ENCODE measurements around the gene SMAGP. TPM values are rescaled to one million over a fixed set of nuclear protein-coding genes. Genes with fewer than 3 reads are reported as not detected.
"Not testable (repeated sequence)": the region's sequence is repeated elsewhere in the genome, so short reads cannot be mapped to it uniquely, and the experiment has no call there.

Gene SMAGP
- total RNA-seq, 3 donors from 2014 or later = 0.76 to 0.87 (median 0.79) TPM

DNA sequence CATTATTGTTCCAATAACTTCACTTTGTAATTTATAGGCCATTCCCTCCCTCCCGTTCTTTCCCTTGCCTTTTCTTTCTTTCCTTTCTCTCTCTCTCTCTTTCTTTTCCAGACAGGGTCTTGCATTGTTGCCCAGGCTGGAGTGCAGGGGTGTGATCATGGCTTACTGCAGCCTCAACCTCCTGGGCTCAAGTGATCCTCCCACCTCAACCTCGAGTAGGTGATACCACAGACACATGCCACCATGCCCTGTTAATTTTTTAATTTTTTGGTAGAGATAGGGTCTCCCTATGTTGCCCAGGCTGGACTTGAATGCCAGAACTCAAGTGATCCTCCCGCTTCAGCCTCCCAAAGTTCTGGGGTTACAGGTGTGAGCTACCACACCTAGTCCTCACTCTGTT, 45.6 kb downstream of the SMAGP start:
- no peak overlapping the region for H3K4me3 Mint-ChIP-seq
- H3K27me3 Mint-ChIP-seq (ENCODE audit: low read depth) = no peaks in the 10 kb centered on the region
- ATAC-seq = no peak
- H3K9me3 Mint-ChIP-seq = no peaks in the 10 kb centered on the region
- no peak for DNase-seq
- no peaks in the 10 kb centered on the region for H3K36me3 Mint-ChIP-seq (ENCODE audit: insufficient read depth)
- H3K4me1 Mint-ChIP-seq (ENCODE audit: low read depth) = no peaks in the 10 kb centered on the region

DNA sequence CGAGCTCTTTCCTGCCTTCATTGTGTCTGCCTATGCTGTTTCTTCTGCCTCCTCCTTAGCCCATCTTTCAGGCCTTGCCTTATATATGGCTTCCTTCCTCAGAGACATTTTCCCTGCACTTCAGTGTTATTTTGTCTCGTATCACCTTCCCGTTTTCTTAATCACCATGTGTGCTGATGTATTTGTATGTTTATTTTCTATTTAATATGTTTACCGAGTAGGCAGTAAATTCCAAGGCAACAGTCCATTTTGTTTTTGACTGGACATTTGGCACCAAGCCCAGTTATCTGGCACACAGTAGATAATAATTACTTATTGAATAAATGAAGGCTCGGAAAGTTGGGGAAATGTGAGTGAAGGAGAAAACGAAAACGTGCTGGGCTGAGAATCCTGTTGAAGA, 47.8 kb downstream of the SMAGP start:
- peaks cover 13% of the 10 kb centered on the region for H3K4me1 Mint-ChIP-seq (ENCODE audit: low read depth)
- DNase-seq = no peak
- H3K9me3 Mint-ChIP-seq = no peaks in the 10 kb centered on the region
- H3K4me3 Mint-ChIP-seq = no peak overlapping the region
- H3K27me3 Mint-ChIP-seq (ENCODE audit: low read depth) = no peaks in the 10 kb centered on the region
- ATAC-seq = no peak
- H3K36me3 Mint-ChIP-seq (ENCODE audit: insufficient read depth) = no peaks in the 10 kb centered on the region

DNA sequence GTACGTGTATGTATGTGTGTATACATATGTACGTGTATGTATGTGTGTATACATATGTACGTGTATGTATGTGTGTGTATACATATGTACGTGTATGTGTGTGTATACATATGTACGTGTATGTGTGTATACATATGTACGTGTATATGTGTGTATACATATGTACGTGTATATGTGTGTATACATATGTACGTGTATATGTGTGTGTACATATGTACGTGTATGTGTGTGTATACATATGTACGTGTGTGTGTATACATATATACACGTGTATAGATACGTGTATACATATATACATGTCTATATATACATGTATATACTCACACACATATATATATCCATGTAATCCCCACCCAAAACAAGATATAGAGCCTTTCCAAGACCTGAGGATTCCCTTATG, 50.4 kb downstream of the SMAGP start:
- H3K27me3 Mint-ChIP-seq (ENCODE audit: low read depth); H3K36me3 Mint-ChIP-seq (ENCODE audit: insufficient read depth); ATAC-seq; H3K4me3 Mint-ChIP-seq; H3K9me3 Mint-ChIP-seq; DNase-seq: not testable (repeated sequence)
- peaks cover 19% of the 10 kb centered on the region for H3K4me1 Mint-ChIP-seq (ENCODE audit: low read depth)

DNA sequence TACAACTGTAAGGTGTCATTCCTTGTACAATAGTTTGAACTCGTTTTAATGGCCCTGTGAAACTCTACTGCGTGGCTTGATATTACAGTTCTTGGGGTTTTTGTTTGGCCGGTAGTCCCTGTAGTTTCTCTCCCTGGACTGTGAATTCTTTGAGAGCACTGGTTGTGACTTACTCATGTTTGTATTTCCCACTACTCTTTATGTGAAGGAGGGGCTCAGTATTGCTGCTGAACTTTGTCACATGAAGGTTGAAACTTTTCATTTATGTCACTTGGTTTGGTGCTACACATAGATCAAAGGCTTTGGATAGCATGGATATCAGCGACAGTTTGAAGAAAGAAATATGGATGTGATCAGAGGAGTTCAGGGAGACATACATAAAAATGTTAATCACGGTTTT, 50.9 kb downstream of the SMAGP start:
- H3K36me3 Mint-ChIP-seq (ENCODE audit: insufficient read depth) = peaks cover under 1% of the 10 kb centered on the region
- DNase-seq (no peak), ATAC-seq (no peak)
- peak overlapping the region; percentile 92 for H3K4me3 Mint-ChIP-seq
- peaks cover 19% of the 10 kb centered on the region for H3K4me1 Mint-ChIP-seq (ENCODE audit: low read depth)
- H3K9me3 Mint-ChIP-seq = no peaks in the 10 kb centered on the region
- no peaks in the 10 kb centered on the region for H3K27me3 Mint-ChIP-seq (ENCODE audit: low read depth)

DNA sequence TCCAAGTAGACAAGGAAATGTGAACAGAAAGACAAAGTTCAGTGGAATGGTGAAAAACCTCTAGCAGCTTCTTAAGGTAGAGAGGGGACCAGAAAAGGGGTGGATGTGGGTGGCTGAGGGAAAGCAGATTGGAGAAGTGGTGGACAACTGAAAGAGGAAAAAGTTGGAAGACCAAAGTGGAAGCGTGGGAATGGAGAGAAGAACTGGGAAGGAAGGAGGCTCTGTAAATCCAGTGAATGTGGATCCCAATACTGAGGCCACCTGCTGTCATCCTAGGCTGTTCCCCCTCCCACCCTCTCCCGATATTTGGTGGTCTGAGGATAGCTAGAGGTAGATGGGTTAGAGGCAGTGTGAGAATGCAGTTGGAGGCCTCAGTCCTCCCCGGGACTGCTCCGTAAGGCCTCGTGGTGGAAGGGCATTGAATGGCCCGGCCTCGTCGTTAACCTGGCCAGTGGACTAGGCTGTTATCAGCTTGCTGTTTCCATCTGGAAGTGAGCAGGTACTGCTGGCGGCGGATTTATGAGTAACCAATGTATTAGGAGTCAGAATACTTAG, 51.5 kb downstream of the SMAGP start:
- H3K36me3 Mint-ChIP-seq (ENCODE audit: insufficient read depth) = peaks cover 4% of the 10 kb centered on the region
- H3K9me3 Mint-ChIP-seq = no peaks in the 10 kb centered on the region
- ATAC-seq (no peak), DNase-seq (no peak)
- peak overlapping the region; percentile 92 for H3K4me3 Mint-ChIP-seq
- peaks cover 19% of the 10 kb centered on the region for H3K4me1 Mint-ChIP-seq (ENCODE audit: low read depth)
- no peaks in the 10 kb centered on the region for H3K27me3 Mint-ChIP-seq (ENCODE audit: low read depth)

DNA sequence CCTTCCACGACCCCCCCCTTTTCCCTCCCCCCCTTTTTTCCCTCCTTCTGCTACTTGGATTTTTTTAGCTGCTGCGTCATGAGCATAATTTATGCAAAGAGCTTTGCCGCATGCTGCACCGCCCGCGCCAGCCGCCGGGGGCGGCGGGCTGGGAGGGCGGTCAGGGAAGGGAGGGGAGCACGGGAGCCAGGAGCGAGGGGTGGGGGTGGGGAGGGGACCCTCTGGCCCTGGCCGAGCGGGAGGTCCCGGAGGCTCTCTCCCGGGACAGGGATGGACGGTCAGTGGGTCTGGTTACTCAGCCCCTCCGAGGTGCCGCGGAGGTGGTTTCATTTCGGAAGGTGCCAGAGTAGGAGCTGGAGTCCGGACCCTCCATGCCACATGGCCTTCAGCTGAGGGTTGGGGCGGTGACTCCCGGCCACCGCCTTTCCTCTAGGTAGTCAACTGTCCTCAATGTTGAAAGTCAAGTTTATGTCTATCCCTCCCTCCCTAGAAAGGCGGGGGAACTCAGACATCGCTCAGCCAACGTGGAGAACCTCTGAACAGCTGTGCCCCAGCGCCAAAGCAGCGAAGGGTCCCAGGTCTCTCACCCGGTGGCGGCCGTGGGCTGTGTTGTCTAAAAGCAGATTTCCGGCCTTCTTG, 52.1 kb downstream of the SMAGP start, which contains the start of gene POU6F1:
Gene POU6F1, minus strand, starts transcription at position 95 of the 639 bp plus-strand sequence. CDS start 11,226 bp downstream, outside the sequence.
- peak within 1 kb of the TSS; percentile 92 for H3K4me3 Mint-ChIP-seq
- H3K36me3 Mint-ChIP-seq (ENCODE audit: insufficient read depth) = peaks cover 4% of the 10 kb centered on the region
- ATAC-seq (peak; percentile 85), DNase-seq (peak; percentile 61)
- no peaks in the 10 kb centered on the region for H3K27me3 Mint-ChIP-seq (ENCODE audit: low read depth)
- H3K4me1 Mint-ChIP-seq (ENCODE audit: low read depth) = peaks cover 19% of the 10 kb centered on the region
- H3K9me3 Mint-ChIP-seq = no peaks in the 10 kb centered on the region

DNA sequence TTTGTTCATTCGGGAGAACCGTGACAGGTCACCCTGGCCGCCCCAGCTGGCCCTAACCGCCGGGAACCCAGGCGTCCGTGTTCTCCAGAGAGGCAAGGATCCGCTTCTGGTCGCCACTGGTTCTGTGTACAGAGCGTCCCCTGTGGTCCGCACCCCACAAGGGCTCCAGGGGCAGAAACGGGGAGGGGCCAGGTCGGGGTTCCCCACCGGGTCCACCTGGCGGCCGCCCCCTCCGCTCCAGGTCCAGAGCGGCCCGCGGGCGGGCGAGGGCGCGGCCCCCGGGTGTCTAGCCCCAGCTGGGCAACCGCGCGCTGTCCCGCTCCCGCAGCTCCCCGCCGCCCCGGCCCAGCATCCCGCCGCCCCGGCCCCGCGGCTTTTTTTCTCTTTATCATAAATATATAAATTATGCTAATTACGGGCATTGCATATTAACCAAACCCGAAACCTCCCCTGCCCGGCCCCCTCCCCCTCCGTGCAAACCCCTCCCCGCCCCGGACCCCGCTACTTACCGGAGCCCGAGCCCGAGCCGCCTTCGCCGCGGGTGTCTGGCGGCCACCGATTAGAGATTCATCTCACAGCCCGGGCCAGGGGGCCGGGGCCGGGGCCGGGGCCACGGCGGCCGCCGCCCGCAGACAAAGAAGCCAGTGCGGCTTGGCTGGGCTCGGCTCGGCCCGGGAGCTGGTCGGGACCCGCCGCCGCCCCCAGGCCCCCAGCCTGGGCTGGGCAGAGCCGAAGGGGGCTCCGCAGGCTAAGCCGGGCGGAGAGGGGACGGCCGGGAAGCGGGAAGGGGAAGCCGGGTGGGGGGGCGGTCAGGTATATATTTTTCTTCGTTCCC, 52.9 kb downstream of the SMAGP start:
- ATAC-seq = peak; percentile 53 to 58
- Mint-ChIP-seq H3K9me3 (no peaks in the 10 kb centered on the region), H3K36me3 (ENCODE audit: insufficient read depth) (peaks cover 4% of the 10 kb centered on the region), H3K27me3 (ENCODE audit: low read depth) (no peaks in the 10 kb centered on the region), H3K4me1 (ENCODE audit: low read depth) (peaks cover 19% of the 10 kb centered on the region), H3K4me3 (peak overlapping the region; percentile 92)
- DNase-seq = peak; percentile 34

DNA sequence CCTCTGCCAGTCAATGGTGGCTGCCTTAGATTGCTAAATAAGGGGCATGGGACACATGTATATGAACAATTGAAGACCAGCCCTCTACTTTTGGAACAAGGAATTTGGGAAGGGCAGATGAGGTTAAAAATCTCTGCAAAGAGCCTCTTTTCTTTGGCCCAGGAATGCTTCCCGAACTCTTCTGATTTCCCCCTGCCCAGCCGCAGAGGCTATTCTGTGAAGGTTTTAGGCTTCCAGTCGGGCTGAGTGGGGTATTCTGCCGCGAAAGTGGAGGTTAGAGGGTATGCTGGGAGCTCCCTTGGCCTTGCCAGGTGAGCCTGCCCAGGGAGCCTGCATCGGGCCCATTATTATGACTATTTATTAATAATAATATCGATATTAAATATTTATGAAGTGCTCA, 53.6 kb downstream of the SMAGP start:
- no peaks in the 10 kb centered on the region for H3K27me3 Mint-ChIP-seq (ENCODE audit: low read depth)
- H3K4me1 Mint-ChIP-seq (ENCODE audit: low read depth) = peaks cover 19% of the 10 kb centered on the region

DNA sequence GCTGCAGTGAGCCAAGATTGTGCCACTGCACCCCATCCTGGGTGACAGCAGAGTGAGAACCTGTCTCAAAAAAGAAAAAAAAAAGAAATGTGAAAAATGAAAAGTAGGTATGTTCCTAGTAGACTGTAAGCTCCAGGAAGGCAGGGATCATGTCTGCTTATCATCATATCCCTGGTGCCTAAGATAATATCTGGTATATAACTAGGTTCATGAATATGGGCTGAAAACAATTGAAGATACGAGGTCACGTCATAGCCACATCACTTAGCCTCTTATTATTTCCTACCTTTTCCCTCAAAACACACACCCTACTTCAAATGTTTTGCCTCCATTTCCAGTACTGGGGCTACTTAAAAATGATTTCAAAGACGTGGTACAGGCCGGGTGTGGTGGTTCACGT, 55.3 kb downstream of the SMAGP start:
- no peak overlapping the region for H3K4me3 Mint-ChIP-seq
- H3K36me3 Mint-ChIP-seq (ENCODE audit: insufficient read depth) = peaks cover 4% of the 10 kb centered on the region
- no peaks in the 10 kb centered on the region for H3K9me3 Mint-ChIP-seq
- ATAC-seq = no peak
- no peak for DNase-seq
- H3K27me3 Mint-ChIP-seq (ENCODE audit: low read depth) = no peaks in the 10 kb centered on the region
- peaks cover 19% of the 10 kb centered on the region for H3K4me1 Mint-ChIP-seq (ENCODE audit: low read depth)

More for the DNA sequence above, 53.6 kb downstream of the SMAGP start:
- Mint-ChIP-seq H3K4me3 (peak overlapping the region; percentile 75), H3K36me3 (ENCODE audit: insufficient read depth) (peaks cover 4% of the 10 kb centered on the region), H3K9me3 (no peaks in the 10 kb centered on the region)
- ATAC-seq (no peak), DNase-seq (no peak)

DNA sequence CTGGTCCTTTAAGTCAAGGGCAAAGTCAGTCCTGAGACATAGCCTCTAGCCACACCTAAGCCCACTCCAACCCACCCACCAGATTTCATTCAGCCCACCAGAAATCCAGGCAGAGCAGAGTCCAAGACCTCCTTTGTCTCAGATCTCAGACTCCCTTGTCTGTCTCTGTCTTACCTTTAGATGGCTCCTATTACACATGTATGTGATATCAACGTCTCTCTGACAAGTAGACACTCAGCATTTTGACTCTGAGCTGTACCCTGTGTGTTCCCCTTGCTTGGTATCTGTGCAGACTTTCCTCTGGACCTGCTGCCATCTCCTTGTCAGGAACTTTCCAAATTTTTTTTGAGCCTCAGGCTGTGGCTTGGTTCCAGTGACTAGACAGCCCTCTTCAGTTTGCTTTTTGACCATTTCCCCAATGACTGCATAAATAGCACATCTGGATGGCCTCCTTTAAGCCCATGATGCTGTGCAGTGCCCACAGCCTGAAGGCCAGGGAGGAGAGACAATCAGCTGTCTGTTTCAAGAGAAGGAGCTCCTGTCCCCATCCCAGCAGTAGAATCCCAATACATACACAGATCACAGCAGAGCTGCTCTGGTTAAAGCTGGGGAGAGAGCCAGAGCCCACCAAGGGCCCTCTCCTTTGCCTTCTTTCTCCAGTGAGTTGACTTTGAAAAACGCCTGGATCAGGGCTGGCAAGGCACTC, 59.4 kb downstream of the SMAGP start:
- ATAC-seq = no peak
- Mint-ChIP-seq H3K27me3 (ENCODE audit: low read depth) (no peaks in the 10 kb centered on the region), H3K9me3 (no peaks in the 10 kb centered on the region), H3K4me3 (no peak overlapping the region), H3K4me1 (ENCODE audit: low read depth) (no peaks in the 10 kb centered on the region), H3K36me3 (ENCODE audit: insufficient read depth) (peaks cover 6% of the 10 kb centered on the region)
- DNase-seq = no peak

DNA sequence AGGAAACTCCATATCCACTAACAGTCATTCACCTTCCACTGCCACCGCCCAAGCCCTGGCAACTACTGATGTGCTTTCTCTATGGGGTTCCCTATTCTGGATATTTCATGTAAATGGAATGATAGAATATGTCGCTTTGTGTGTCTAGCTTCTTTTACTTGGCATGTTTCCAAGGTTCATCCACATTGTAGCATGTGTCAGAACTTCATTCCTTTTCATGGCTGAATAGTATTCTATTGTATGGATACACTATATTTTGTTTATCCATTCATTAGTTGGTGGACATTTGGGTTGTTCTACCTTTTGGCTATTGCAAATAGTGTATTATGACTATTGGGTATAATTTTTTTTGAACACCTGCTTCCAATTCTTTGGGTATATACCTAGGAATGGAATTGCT, 61.0 kb downstream of the SMAGP start:
- no peaks in the 10 kb centered on the region for H3K27me3 Mint-ChIP-seq (ENCODE audit: low read depth)
- no peak overlapping the region for H3K4me3 Mint-ChIP-seq
- H3K4me1 Mint-ChIP-seq (ENCODE audit: low read depth) = no peaks in the 10 kb centered on the region
- no peaks in the 10 kb centered on the region for H3K9me3 Mint-ChIP-seq
- DNase-seq (no peak), ATAC-seq (no peak)
- H3K36me3 Mint-ChIP-seq (ENCODE audit: insufficient read depth) = peaks cover 4% of the 10 kb centered on the region

DNA sequence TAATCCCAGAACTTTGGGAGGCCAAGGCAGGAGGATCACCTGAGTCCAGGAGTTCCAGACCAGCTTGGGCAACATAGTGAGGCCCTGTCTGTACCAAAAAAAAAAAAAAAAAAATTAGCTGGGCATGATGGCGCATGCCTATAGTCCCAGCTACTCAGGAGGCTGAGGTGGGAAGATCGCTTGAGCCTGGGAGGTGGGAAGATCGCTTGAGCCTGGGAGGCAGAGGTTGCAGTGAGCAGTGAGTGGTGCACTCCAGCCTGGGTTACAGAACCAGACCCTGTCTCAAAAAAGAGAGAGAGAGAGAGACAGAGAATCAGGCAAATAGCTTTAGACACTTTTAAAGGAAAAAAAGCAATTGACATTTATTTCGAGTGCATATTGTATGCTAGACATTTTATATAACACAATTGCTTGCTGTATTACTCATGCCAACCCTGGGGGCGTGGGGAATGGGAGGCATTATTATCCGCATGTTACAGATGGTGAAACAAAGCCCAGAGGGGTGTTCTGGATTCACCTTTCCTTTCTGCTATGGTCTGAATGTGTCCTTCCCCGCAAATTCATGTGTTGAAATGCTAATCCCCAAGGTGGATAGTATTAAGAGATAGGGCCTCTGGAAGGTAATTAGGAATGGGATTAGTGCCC, 62.1 kb downstream of the SMAGP start:
- DNase-seq (no peak), ATAC-seq (no peak)
- peaks cover 5% of the 10 kb centered on the region for H3K4me1 Mint-ChIP-seq (ENCODE audit: low read depth)
- H3K36me3 Mint-ChIP-seq (ENCODE audit: insufficient read depth) = peaks cover 2% of the 10 kb centered on the region
- no peak overlapping the region for H3K4me3 Mint-ChIP-seq
- no peaks in the 10 kb centered on the region for H3K27me3 Mint-ChIP-seq (ENCODE audit: low read depth)
- H3K9me3 Mint-ChIP-seq = no peaks in the 10 kb centered on the region

DNA sequence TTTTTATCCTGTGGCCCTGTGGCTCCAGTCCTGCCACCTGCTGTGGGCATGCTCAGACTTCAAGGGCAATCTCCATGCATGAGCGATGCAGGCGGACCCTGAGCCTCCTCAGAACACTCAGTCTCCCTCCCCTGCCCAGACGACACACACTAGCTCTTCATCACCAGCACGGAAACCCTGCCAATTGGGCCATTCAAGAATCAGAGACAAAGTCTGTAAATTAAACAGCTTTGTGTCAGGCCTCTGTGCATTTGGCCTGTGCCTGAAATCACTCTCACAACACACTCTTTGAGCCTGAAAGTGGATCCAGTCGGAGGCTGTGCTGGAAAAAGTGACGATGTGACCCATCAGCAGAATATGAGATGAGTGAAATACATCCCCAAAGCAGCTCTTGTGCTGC, 64.9 kb downstream of the SMAGP start:
- ATAC-seq (no peak), DNase-seq (no peak)
- H3K4me1 Mint-ChIP-seq (ENCODE audit: low read depth) = peaks cover 18% of the 10 kb centered on the region
- H3K9me3 Mint-ChIP-seq = no peaks in the 10 kb centered on the region
- H3K27me3 Mint-ChIP-seq (ENCODE audit: low read depth) = no peaks in the 10 kb centered on the region
- no peak overlapping the region for H3K4me3 Mint-ChIP-seq
- peaks cover 2% of the 10 kb centered on the region for H3K36me3 Mint-ChIP-seq (ENCODE audit: insufficient read depth)

DNA sequence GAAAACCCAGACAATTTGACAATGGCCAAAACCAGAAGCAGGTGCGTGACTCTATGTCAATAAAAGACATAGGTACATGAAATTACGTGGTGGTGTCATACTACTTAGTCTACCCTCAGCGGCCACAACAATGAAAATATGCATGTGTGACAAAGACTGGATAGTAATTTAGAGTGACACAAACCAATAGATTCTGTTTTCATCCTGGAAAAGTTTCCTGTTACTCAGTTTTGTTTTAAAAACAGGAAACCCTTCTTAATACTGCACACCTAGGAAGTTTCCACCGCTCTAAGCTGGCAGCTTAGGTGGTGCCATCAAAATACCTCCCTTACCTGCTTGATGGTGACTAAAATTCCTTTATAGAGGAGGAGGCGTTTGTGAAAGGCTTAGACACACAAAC, 67.5 kb downstream of the SMAGP start:
- DNase-seq (no peak), ATAC-seq (peak; percentile 25 to 75)
- H3K4me1 Mint-ChIP-seq (ENCODE audit: low read depth) = peaks cover 18% of the 10 kb centered on the region
- peaks cover 1% of the 10 kb centered on the region for H3K36me3 Mint-ChIP-seq (ENCODE audit: insufficient read depth)
- no peaks in the 10 kb centered on the region for H3K9me3 Mint-ChIP-seq
- H3K27me3 Mint-ChIP-seq (ENCODE audit: low read depth) = no peaks in the 10 kb centered on the region
- H3K4me3 Mint-ChIP-seq = no peak overlapping the region

All from activated T-cell treated with anti-CD3 and anti-CD28 coated beads, Interleukin-2, amount 50 U/mL, for 4 hours (primary cell).